ENCODE results near the gene BLZF1.
"Not testable (repeated sequence)": the region's sequence is repeated elsewhere in the genome, so short reads cannot be mapped to it uniquely, and the experiment has no call there.

BLZF1 gene

DNA sequence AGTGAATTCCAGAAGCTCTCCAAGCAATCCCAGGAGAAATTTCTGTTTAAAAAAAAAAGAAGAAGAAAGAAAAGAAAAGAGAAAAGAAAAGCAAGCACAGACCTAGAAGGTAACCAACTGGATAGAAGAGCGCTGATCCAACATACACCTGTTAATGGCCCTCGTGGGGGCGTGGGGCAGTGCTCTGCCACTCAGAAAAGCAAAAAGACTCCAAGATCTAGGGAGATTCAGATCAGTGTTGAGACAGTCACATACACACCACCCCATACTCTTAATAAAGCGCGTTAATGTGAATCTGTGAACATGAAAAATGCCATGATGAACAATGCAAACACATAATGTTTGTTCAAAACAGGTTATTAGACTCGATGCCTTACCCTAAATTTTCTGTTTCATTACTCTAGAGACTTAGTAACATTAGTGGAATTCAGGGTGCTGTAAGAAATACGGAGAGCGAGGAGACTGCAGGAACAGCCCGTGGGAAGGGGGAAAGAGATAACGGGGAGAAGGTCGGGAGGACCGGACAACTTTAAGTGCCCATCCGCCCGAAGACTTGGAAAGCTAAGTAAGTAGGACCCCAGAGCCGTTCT is 804 bp upstream of the BLZF1 start:
- peak overlapping the region; percentile 60 for H3K9ac ChIP-seq (ENCODE audit: low read length)
- H3K4me1 ChIP-seq (ENCODE audit: control insufficient read depth, insufficient read depth, low read length), result no peaks in the 10 kb centered on the region
- no peaks in the 10 kb centered on the region for H3K27me3 ChIP-seq (ENCODE audit: control insufficient read depth, insufficient read depth, low read length)
- H3K9me3 ChIP-seq (ENCODE audit: control insufficient read depth, low read length), result no peaks in the 10 kb centered on the region
- peak overlapping the region; percentile 20 for H3K4me3 ChIP-seq (ENCODE audit: low read length)
- H3K36me3 ChIP-seq (ENCODE audit: control insufficient read depth, insufficient read depth, low read length), result no peaks in the 10 kb centered on the region

DNA sequence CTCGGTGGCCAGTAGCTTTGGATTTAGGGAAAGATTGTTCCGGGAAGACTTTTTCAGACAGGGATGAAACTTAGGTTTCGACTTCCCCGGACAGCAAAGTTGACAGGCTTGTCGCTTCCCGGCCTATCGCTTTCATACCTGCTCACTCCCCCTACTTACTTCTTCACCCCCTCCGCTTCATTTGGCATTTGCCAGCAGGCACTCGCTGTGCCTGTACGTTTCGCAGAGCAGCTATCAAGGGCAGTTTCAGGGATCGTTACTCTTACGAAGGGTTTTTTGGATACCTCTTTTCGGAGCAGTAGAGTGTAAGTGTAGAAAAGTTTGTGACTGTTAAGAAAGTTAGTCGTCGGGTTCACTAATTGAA is 393 bp downstream of the BLZF1 start:
- H3K36me3 ChIP-seq (ENCODE audit: control insufficient read depth, insufficient read depth, low read length), result no peaks in the 10 kb centered on the region
- peak overlapping the region; percentile 20 for H3K4me3 ChIP-seq (ENCODE audit: low read length)
- no peaks in the 10 kb centered on the region for H3K4me1 ChIP-seq (ENCODE audit: control insufficient read depth, insufficient read depth, low read length)
- peak overlapping the region; percentile 79 for H3K9ac ChIP-seq (ENCODE audit: low read length)
- no peaks in the 10 kb centered on the region for H3K27me3 ChIP-seq (ENCODE audit: control insufficient read depth, insufficient read depth, low read length)
- no peaks in the 10 kb centered on the region for H3K9me3 ChIP-seq (ENCODE audit: control insufficient read depth, low read length)

DNA sequence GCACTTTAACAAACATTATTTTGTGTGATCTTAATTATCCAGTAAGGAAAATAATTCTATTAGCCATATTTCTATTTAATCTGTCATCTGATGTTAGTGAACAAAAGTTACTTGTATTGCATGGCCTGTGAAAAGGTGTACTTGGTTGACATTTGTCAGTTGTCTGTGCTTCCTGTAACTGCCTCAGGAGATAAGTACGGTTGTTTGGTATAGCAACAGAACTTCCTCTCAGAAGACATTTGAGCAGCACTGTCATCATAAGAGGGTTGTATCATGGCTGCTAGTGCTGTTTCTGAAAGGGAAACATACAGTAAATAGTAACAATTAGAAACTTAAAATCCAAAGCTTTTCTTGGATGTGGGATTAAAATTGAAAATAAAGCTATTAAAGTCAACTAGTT is 3.4 kb downstream of the BLZF1 start:
- Histone ChIP-seq H3K36me3 (ENCODE audit: control insufficient read depth, insufficient read depth, low read length) (no peaks in the 10 kb centered on the region), H3K4me1 (ENCODE audit: control insufficient read depth, insufficient read depth, low read length) (no peaks in the 10 kb centered on the region), H3K4me3 (ENCODE audit: low read length) (no peak overlapping the region), H3K9ac (ENCODE audit: low read length) (no peak overlapping the region), H3K27me3 (ENCODE audit: control insufficient read depth, insufficient read depth, low read length) (no peaks in the 10 kb centered on the region), H3K9me3 (ENCODE audit: control insufficient read depth, low read length) (no peaks in the 10 kb centered on the region)

DNA sequence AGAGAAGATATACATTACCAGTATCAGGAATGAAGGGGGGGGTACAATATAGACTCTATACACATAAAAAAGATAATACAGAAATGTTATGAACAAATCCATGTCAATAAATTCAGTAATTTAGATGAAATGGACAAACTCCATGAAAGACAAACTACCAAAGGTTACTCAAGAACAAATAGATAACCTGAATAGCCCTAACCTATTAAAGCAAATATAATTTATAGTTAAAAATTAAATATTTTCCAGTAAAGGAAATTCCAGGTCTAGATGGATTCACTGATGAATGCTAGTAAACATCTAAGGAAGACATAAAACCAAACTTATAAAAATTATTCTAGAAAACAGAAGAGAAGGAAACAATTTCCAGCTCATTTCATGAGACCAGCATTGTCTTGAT is 13.2 kb downstream of the BLZF1 start:
- no peaks in the 10 kb centered on the region for H3K4me1 ChIP-seq (ENCODE audit: control insufficient read depth, insufficient read depth, low read length)

DNA sequence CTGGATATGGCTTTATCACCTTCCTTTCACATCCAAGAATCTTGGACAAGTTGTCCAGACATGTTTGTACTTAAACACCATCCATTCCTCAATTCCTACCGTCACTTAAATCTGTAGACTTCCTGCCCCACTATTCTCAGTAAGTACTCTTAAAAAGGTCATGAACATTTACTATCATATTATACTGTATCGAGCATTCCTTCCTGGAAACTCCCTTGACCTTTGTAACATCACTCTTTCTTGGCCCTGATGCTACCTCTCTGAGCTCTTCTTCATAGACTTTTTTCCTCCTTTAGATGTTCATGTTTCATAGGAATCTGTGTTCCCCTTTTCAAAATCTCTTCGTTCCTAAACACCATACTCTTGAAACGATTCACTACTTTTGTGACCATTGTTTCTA is 15.5 kb downstream of the BLZF1 start:
- Histone ChIP-seq H3K4me1 (ENCODE audit: control insufficient read depth, insufficient read depth, low read length) (no peaks in the 10 kb centered on the region), H3K9me3 (ENCODE audit: control insufficient read depth, low read length) (no peaks in the 10 kb centered on the region), H3K27me3 (ENCODE audit: control insufficient read depth, insufficient read depth, low read length) (no peaks in the 10 kb centered on the region), H3K9ac (ENCODE audit: low read length) (no peak overlapping the region), H3K36me3 (ENCODE audit: control insufficient read depth, insufficient read depth, low read length) (no peaks in the 10 kb centered on the region), H3K4me3 (ENCODE audit: low read length) (no peak overlapping the region)

More for the DNA sequence above, 13.2 kb downstream of the BLZF1 start:
- H3K9me3 ChIP-seq (ENCODE audit: control insufficient read depth, low read length), result no peaks in the 10 kb centered on the region
- H3K27me3 ChIP-seq (ENCODE audit: control insufficient read depth, insufficient read depth, low read length), result no peaks in the 10 kb centered on the region
- H3K9ac ChIP-seq (ENCODE audit: low read length), result no peak overlapping the region
- peaks cover 3% of the 10 kb centered on the region for H3K36me3 ChIP-seq (ENCODE audit: control insufficient read depth, insufficient read depth, low read length)
- H3K4me3 ChIP-seq (ENCODE audit: low read length), result no peak overlapping the region

DNA sequence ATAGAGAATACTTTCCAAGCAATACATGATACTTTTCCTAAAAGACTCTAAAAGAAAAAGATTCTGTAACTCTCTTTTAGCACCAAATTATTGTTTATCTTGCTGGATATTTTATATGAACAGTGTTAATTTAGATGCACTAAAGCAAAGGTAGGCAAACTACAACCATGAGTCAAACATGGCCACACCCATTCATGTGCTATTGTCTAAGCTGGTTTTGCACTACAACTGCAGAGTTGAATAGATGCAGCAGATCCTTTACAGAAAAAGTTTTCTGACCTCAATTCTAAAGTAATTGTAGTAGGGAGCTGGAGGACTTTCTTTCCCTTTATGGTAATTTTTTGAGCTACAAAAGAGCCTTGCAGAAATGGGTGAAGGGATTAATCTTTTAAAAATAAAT is 19.4 kb downstream of the BLZF1 start:
- Histone ChIP-seq H3K4me3 (ENCODE audit: low read length) (no peak overlapping the region), H3K27me3 (ENCODE audit: control insufficient read depth, insufficient read depth, low read length) (no peaks in the 10 kb centered on the region), H3K4me1 (ENCODE audit: control insufficient read depth, insufficient read depth, low read length) (no peaks in the 10 kb centered on the region), H3K9me3 (ENCODE audit: control insufficient read depth, low read length) (no peaks in the 10 kb centered on the region), H3K36me3 (ENCODE audit: control insufficient read depth, insufficient read depth, low read length) (peaks cover 5% of the 10 kb centered on the region), H3K9ac (ENCODE audit: low read length) (no peak overlapping the region)

DNA sequence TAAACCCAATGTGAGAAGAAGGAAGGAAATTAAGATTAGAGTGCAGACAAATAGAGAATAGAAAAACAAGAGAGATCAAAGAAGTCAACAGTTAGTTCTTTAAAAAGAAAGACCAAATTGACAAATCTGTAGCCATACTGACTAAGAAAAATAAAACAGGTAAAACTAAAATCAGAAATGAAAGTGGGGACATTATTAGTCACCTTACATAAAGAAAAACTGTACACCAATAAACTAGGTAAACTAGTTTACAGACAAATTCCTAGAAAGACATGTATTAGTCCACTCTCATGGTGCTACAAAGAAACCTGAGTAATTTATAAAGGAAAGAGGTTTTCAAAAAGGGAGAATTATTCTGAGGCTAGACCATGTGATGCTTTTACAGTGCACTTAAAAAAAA is 22.3 kb downstream of the BLZF1 start:
- no peaks in the 10 kb centered on the region for H3K4me1 ChIP-seq (ENCODE audit: control insufficient read depth, insufficient read depth, low read length)
- H3K36me3 ChIP-seq (ENCODE audit: control insufficient read depth, insufficient read depth, low read length), result peaks cover 5% of the 10 kb centered on the region
- H3K27me3 ChIP-seq (ENCODE audit: control insufficient read depth, insufficient read depth, low read length), result no peaks in the 10 kb centered on the region
- H3K9me3 ChIP-seq (ENCODE audit: control insufficient read depth, low read length), result no peaks in the 10 kb centered on the region
- H3K4me3 ChIP-seq (ENCODE audit: low read length), result no peak overlapping the region
- no peak overlapping the region for H3K9ac ChIP-seq (ENCODE audit: low read length)

DNA sequence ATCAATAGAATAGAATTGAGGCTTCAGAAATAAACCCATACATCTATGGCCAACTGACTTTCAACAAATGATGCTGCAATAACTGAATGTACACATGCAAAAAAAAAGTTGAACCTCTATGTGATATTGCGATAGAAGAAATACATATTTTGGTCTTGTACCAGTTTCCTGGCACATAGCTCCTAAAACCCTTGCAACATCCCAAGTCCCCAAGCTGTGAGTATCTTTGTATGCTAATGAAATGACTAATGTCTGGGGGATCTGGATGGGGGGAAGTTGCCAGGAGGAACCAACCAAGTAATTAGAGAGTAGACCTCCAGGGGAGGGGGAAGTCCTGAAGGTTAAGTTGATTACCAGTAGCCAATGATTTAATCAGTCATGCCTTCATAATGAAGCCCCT is 24.4 kb downstream of the BLZF1 start:
- Histone ChIP-seq H3K4me3 (ENCODE audit: low read length) (no peak overlapping the region), H3K9ac (ENCODE audit: low read length) (no peak overlapping the region), H3K4me1 (ENCODE audit: control insufficient read depth, insufficient read depth, low read length) (no peaks in the 10 kb centered on the region), H3K36me3 (ENCODE audit: control insufficient read depth, insufficient read depth, low read length) (peaks cover 5% of the 10 kb centered on the region), H3K27me3 (ENCODE audit: control insufficient read depth, insufficient read depth, low read length) (no peaks in the 10 kb centered on the region), H3K9me3 (ENCODE audit: control insufficient read depth, low read length) (no peaks in the 10 kb centered on the region)

DNA sequence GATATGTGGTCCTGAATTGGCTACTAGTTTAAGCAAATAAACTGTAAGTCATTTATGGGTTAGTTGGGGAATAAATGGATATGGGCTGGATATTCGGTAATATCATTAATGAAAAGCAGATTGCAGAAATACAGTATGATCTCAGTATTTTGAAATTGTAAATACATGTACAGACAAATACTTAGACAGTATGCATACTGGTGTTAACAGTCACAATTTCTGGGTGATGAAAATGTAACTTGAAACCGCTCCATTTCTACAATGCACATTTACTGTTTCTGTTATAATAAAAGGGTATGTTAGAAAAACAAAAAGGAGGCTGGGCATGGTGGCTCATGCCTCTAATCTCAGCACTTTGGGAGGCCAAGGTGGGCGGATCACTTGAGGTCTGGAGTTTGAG is 28.0 kb downstream of the BLZF1 start:
- no peaks in the 10 kb centered on the region for H3K4me1 ChIP-seq (ENCODE audit: control insufficient read depth, insufficient read depth, low read length)
- H3K9me3 ChIP-seq (ENCODE audit: control insufficient read depth, low read length), result no peaks in the 10 kb centered on the region
- no peaks in the 10 kb centered on the region for H3K27me3 ChIP-seq (ENCODE audit: control insufficient read depth, insufficient read depth, low read length)
- no peak overlapping the region for H3K9ac ChIP-seq (ENCODE audit: low read length)
- no peak overlapping the region for H3K4me3 ChIP-seq (ENCODE audit: low read length)
- H3K36me3 ChIP-seq (ENCODE audit: control insufficient read depth, insufficient read depth, low read length), result peaks cover 2% of the 10 kb centered on the region

DNA sequence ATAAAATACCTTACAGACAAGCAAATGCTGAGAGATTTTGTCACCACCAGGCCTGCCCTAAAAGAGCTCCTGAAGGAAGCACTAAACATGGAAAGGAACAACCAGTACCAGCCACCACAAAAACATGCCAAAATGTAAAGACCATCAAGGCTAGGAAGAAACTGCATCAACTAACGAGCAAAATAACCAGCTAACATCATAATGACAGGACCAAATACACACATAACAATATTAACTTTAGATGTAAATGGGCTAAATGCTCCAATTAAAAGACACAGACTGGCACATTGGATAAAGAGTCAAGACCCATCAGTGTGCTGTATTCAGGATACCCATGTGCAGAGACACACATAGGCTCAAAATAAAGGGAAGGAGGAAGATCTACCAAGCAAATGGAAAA is 34.6 kb downstream of the BLZF1 start:
- H3K9me3 ChIP-seq (ENCODE audit: control insufficient read depth, low read length), result not testable (repeated sequence)

DNA sequence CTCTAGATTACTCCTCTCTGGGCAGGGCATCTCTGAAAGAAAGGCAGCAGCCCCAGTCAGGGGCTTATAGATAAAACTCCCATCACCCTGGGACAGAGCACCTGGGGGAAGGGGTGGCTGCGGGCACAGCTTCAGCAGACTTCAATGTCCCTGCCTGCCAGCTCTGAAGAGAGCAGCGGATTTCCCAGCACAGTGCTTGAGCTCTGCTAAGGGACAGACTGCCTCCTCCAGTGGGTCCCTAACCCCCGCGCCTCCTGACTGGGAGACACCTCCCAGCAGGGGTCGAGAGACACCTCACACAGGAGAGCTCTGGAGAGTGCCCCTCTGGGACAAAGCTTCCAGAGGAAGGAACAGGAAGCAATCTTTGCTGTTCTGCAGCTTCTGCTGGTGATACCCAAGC is 40.3 kb downstream of the BLZF1 start:
- H3K4me3 ChIP-seq (ENCODE audit: low read length); H3K9ac ChIP-seq (ENCODE audit: low read length); H3K27me3 ChIP-seq (ENCODE audit: control insufficient read depth, insufficient read depth, low read length); H3K9me3 ChIP-seq (ENCODE audit: control insufficient read depth, low read length); H3K36me3 ChIP-seq (ENCODE audit: control insufficient read depth, insufficient read depth, low read length); H3K4me1 ChIP-seq (ENCODE audit: control insufficient read depth, insufficient read depth, low read length): not testable (repeated sequence)

More for the DNA sequence above, 34.6 kb downstream of the BLZF1 start:
- not testable (repeated sequence) for H3K4me3 ChIP-seq (ENCODE audit: low read length); H3K4me1 ChIP-seq (ENCODE audit: control insufficient read depth, insufficient read depth, low read length); H3K36me3 ChIP-seq (ENCODE audit: control insufficient read depth, insufficient read depth, low read length); H3K9ac ChIP-seq (ENCODE audit: low read length); H3K27me3 ChIP-seq (ENCODE audit: control insufficient read depth, insufficient read depth, low read length)

DNA sequence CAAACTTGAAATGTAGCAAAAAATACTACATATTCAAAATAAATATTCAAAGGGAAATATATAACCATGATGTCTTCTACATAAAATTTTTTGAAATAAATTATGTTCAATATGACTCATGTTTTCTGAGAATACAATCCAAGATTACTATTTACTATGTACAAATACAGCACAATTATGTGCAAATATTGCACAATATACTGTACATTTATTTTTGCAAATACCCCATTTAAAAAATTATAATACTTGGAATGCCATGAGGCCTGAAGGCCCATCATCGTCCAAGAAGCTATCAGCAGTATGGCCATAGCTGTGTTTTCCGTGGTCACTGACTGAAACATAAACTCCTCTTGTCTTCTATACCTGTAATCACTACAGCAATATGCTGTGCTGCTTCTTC is 47.0 kb downstream of the BLZF1 start:
- H3K4me1 ChIP-seq (ENCODE audit: control insufficient read depth, insufficient read depth, low read length), result no peaks in the 10 kb centered on the region
- no peaks in the 10 kb centered on the region for H3K36me3 ChIP-seq (ENCODE audit: control insufficient read depth, insufficient read depth, low read length)
- no peak overlapping the region for H3K9ac ChIP-seq (ENCODE audit: low read length)
- no peaks in the 10 kb centered on the region for H3K27me3 ChIP-seq (ENCODE audit: control insufficient read depth, insufficient read depth, low read length)
- no peak overlapping the region for H3K4me3 ChIP-seq (ENCODE audit: low read length)
- H3K9me3 ChIP-seq (ENCODE audit: control insufficient read depth, low read length), result no peaks in the 10 kb centered on the region

DNA sequence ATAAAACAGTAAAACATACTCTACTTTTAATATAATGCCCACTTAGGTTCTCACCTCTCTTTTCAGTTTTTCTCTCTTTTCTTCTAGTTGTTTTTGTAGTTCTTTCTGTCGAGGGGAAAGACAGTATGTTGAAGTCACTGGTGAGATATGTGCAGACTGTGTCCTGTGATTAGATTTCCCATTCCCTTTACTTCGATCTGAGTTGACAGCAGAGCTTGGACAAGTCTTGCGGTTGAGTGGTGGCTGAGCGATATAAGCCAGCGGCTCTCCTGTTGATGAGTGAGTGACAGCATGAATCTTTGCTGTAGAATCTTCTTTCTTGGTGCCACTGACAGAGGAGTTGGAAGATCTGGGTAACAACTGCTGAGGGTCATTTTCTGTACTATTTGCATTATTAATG is 53.3 kb downstream of the BLZF1 start:
- Histone ChIP-seq H3K9ac (ENCODE audit: low read length) (no peak overlapping the region), H3K4me3 (ENCODE audit: low read length) (no peak overlapping the region), H3K4me1 (ENCODE audit: control insufficient read depth, insufficient read depth, low read length) (no peaks in the 10 kb centered on the region), H3K36me3 (ENCODE audit: control insufficient read depth, insufficient read depth, low read length) (no peaks in the 10 kb centered on the region), H3K9me3 (ENCODE audit: control insufficient read depth, low read length) (no peaks in the 10 kb centered on the region), H3K27me3 (ENCODE audit: control insufficient read depth, insufficient read depth, low read length) (no peaks in the 10 kb centered on the region)
